Measurements from ENCODE around the gene BAG5. TPM values are rescaled to one million over a fixed set of nuclear protein-coding genes. Genes with fewer than 3 reads are reported as not detected.
"Not testable (repeated sequence)": the region's sequence is repeated elsewhere in the genome, so short reads cannot be mapped to it uniquely, and the experiment has no call there.

Gene BAG5
- polyA plus RNA-seq, 3 donors from 2014 or later: 23.5 to 58.7 (median 36.5) TPM

- no peak for DNase-seq
- H3K36me3 Mint-ChIP-seq: no peaks in the 10 kb centered on the region
- H3K27me3 Mint-ChIP-seq (ENCODE audit: low read depth in 3 of 3): peaks cover 3 to 4% (median 3%) of the 10 kb centered on the region in 3 donors
- H3K9me3 Mint-ChIP-seq: no peaks in the 10 kb centered on the region
- peaks cover 4 to 7% of the 10 kb centered on the region in 2 donors for H3K4me1 Mint-ChIP-seq
- no peak overlapping the region for H3K27ac Mint-ChIP-seq
- H3K4me3 Mint-ChIP-seq: no peak overlapping the region
These were observed 44.6 kb downstream of the BAG5 start for GRCh38 chr14:103517721-103518421.

- Mint-ChIP-seq H3K36me3 (peaks cover 0 to 3% (median 0%) of the 10 kb centered on the region in 3 donors), H3K27ac (no peak overlapping the region)
These were observed 45.3 kb downstream of the BAG5 start for GRCh38 chr14:103517174-103517566.

DNA sequence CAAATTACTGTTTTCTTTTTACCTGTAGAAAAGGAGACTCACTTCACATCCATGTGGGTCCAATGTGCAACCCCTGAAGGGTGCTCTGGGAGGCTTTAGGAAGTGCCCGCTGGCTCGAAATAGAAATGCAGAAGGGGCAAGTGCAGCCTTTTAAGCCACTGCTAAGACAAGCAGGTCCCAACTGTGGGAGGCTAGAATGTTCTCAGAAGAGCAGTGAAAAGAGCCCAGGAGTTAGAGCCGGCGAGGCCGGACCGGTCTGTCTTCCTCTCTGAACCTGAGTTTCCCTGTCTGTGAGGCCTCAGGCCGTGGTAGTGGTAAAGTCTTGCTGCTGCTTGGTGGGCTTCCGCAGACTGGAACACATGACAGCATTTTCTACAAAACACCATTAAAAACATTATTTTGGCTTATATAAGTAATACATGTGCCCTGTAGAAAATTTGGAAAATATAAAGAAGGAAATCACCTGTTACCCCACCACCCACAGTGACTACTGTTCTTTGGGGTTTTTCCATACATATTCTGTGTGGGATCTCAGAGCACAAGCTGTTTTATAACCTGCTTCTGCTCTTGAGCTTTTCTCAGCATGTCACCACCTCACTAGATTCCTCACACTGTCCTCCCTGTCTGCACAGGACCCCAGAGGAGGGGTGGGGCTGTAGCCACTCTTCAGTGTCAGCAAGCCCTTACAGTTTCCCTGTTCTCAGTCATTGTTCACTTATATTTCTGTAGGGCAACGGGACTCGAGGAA, 45.9 kb downstream of the BAG5 start:
- H3K4me3 Mint-ChIP-seq: no peak overlapping the region
- no peak for DNase-seq
- H3K9me3 Mint-ChIP-seq: no peaks in the 10 kb centered on the region
- H3K27ac Mint-ChIP-seq: peak overlapping the region in 1 of 6 donors; percentile 40
- H3K36me3 Mint-ChIP-seq: peaks cover 0 to 3% (median 0%) of the 10 kb centered on the region in 3 donors
- peaks cover 4 to 7% of the 10 kb centered on the region in 2 donors for H3K4me1 Mint-ChIP-seq
- peaks cover 2 to 4% (median 3%) of the 10 kb centered on the region in 3 donors for H3K27me3 Mint-ChIP-seq (ENCODE audit: low read depth in 3 of 3)

More at GRCh38 chr14:103517174-103517566, 45.3 kb downstream of the BAG5 start:
- Mint-ChIP-seq H3K4me3 (peak overlapping the region in 1 of 5 donors; percentile 23), H3K27me3 (ENCODE audit: low read depth in 3 of 3) (peaks cover 2 to 4% (median 3%) of the 10 kb centered on the region in 3 donors), H3K4me1 (peaks cover 4 to 7% of the 10 kb centered on the region in 2 donors), H3K9me3 (no peaks in the 10 kb centered on the region)
- DNase-seq: no peak

DNA sequence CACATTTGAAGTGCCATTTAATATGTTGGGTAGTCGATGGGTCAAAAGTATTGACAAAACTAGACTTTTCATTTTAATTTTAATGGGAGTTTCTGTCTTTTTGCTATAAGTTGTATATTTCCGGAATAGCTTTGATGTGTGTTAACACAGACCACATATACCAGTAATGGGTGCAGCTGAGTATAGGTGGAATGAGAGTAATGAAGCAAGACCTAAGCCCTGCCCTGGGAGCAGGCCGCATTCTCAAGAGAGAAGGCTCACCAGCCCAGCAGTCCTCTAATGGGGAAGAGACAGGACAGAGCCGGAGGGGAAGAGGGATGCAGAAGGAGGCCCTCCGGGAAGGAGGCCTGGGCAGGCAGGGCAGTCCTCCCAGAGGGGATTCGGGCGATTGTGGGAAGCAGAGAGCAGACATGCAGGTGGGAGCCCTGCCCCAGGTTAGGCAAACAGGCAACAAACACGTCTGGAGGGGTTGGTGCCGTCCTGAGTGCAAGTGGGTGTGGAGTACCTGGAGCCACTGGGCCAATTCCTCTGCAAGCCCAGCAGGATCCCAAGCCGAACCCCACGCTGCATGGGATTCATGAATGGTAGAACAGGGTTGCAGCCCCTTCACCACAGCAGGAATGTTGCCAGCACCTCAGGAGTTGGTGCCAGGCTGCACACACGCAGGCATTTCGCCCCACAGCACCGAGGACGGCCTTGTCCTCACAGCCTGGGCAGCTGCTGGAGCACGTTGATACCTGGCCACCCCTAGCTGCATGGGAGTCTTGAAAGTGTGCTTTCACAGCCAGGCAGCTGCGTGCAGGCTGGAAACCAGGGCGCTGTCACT, 47.6 kb downstream of the BAG5 start:
- Mint-ChIP-seq H3K27ac (no peak overlapping the region), H3K4me1 (peaks cover 3 to 7% of the 10 kb centered on the region in 2 donors), H3K36me3 (peaks cover 0 to 3% (median 3%) of the 10 kb centered on the region in 3 donors), H3K9me3 (no peaks in the 10 kb centered on the region), H3K4me3 (no peak overlapping the region), H3K27me3 (ENCODE audit: low read depth in 3 of 3) (peaks cover 2 to 8% (median 2%) of the 10 kb centered on the region in 3 donors)
- DNase-seq: no peak

DNA sequence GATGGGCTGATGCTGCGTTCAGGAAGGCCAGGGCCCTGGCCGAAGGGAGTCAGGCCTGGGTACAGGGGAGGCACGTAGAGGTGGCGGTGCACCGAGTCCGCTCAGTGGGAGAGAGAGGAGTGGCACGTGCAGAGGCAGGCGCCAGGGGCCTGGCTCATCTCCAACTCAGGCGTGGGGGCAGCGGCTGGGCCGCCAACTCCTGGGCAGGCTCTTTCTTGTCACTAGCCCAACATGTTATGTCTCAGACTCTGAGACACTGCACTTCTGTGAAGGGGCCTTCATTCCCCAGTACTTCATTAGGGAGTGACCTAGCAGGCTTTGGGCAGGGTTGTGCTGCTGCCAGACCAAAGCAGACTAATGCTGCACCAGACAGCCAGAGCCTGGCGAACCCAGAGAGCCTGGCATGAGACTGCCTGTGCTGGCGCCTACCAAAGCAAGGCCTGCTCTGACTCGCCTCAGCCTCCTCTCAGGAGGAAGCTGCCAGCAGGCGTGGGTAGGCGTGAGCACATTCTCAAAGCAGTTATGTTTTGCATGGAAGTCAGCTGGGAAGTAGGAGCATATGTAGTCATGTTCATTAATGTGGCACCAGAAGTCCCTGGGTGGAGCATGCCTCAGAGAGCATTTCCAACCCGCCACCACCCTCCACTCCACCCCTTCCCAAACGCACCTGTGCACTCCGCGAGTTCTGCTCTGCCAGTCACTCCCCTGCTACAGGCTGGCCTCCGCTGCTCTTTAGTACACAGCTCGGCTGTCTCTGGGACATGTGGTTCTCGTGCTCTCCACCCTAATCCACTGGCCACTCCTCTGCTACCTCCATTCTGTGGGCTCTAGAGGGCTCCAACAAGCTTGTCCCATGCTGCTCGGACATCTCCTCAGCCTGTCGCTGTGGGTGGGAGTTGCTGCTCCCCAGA, 49.5 kb downstream of the BAG5 start:
- Mint-ChIP-seq H3K4me1 (peaks cover 0 to 2% of the 10 kb centered on the region in 2 donors), H3K4me3 (no peak overlapping the region), H3K27ac (no peak overlapping the region), H3K9me3 (no peaks in the 10 kb centered on the region), H3K36me3 (peaks cover 0 to 7% (median 3%) of the 10 kb centered on the region in 3 donors), H3K27me3 (ENCODE audit: low read depth in 3 of 3) (peaks cover 2 to 8% (median 2%) of the 10 kb centered on the region in 3 donors)
- no peak for DNase-seq

- not testable (repeated sequence) for H3K4me1 Mint-ChIP-seq; H3K27me3 Mint-ChIP-seq (ENCODE audit: low read depth in 3 of 3); H3K36me3 Mint-ChIP-seq; H3K9me3 Mint-ChIP-seq; H3K27ac Mint-ChIP-seq; DNase-seq; H3K4me3 Mint-ChIP-seq
These were observed 50.3 kb downstream of the BAG5 start for GRCh38 chr14:103512180-103512579.

- Mint-ChIP-seq H3K36me3 (peaks cover 4 to 11% (median 7%) of the 10 kb centered on the region in 3 donors), H3K27me3 (ENCODE audit: low read depth in 3 of 3) (peaks cover 0 to 8% (median 6%) of the 10 kb centered on the region in 3 donors), H3K4me1 (peaks cover 0 to 2% of the 10 kb centered on the region in 2 donors), H3K9me3 (no peaks in the 10 kb centered on the region), H3K4me3 (no peak overlapping the region), H3K27ac (peak overlapping the region in 1 of 6 donors; percentile 61)
- DNase-seq: no peak
These were observed 51.4 kb downstream of the BAG5 start for GRCh38 chr14:103510724-103511693.

DNA sequence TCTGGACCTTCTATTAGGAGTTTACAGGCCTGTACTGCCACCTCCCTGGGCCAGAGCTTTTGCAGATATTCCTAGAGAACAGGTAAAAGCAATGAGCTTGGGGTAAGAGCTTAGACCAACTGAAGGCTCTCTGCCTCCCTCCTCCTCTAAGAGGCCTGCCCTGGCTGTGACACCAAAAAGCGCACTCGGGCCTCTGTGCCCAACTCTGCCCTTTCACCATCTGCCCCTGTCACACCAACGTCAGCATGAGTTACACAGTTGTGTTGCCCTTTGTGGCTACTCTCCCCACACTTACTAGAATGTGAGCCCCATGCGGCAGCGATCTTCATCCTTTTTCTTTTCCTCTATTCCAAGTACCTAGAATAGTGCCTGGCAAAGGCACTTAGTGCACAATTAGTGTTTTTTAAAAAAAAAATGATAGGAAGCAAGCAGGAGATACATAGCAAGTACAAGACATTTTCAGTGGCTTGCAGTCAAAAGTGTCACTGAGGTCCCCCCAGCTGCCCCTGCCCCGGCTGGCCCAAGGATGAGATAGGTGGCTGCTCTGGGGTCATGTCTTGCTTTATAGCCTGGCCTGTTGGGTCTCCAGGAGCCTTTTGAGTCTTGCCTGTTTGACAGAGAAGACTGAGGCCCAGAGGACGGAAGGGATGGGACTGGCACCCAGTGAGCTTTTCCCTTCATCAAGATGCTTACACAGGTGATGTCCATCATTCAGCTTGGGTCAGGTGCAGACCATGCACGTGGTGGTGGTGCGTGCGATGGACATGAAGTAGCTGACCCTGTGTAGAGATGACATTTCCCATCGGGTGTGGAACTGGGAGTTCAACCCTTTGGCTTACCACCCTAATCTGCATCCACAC, 52.4 kb downstream of the BAG5 start:
- H3K9me3 Mint-ChIP-seq: no peaks in the 10 kb centered on the region
- DNase-seq: no peak
- H3K27ac Mint-ChIP-seq: peak overlapping the region in 3 of 6 donors; percentile 9 to 61 (median 40)
- peaks cover 1 to 8% (median 6%) of the 10 kb centered on the region in 3 donors for H3K27me3 Mint-ChIP-seq (ENCODE audit: low read depth in 3 of 3)
- H3K36me3 Mint-ChIP-seq: peaks cover 8 to 17% (median 10%) of the 10 kb centered on the region in 3 donors
- peaks cover 0 to 2% of the 10 kb centered on the region in 2 donors for H3K4me1 Mint-ChIP-seq
- H3K4me3 Mint-ChIP-seq: no peak overlapping the region

- Mint-ChIP-seq H3K27me3 (ENCODE audit: low read depth in 3 of 3) (peaks cover 3 to 10% (median 8%) of the 10 kb centered on the region in 3 donors), H3K36me3 (peaks cover 8 to 26% (median 19%) of the 10 kb centered on the region in 3 donors), H3K27ac (peak overlapping the region in 1 of 6 donors; percentile 12), H3K4me3 (no peak overlapping the region), H3K9me3 (no peaks in the 10 kb centered on the region), H3K4me1 (peaks cover 0 to 2% of the 10 kb centered on the region in 2 donors)
- no peak for DNase-seq
These were observed 53.7 kb downstream of the BAG5 start for GRCh38 chr14:103508521-103509329.

DNA sequence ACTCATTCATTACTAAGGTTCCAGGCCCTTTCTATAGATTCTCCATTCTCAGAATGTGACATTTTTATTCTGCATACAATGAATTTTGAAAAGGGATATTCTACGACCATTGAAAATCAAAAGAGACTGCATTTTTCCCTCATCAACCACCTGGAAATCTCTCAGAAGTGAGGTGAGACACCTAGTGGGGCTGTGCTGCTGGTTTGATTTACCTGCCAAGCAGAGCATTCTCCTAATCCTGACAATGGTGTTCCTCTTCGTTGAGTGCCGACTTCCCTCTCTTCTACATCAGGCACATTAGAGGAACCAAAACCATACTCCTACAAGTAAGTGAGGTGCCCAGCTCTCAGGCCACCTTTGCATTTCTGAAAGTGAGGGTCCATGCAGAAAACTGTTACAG, 54.7 kb downstream of the BAG5 start:
- H3K4me1 Mint-ChIP-seq: peaks cover 0 to 2% of the 10 kb centered on the region in 2 donors
- H3K36me3 Mint-ChIP-seq: peaks cover 13 to 36% (median 24%) of the 10 kb centered on the region in 3 donors

More for the DNA sequence above, 54.7 kb downstream of the BAG5 start:
- Mint-ChIP-seq H3K4me3 (no peak overlapping the region), H3K27me3 (ENCODE audit: low read depth in 3 of 3) (peaks cover 3 to 10% (median 8%) of the 10 kb centered on the region in 3 donors), H3K27ac (peak overlapping the region in 1 of 6 donors; percentile 23), H3K9me3 (no peaks in the 10 kb centered on the region)
- no peak for DNase-seq
